ENCODE measurements around the gene HUWE1.
"Not testable (repeated sequence)": the region's sequence is repeated elsewhere in the genome, so short reads cannot be mapped to it uniquely, and the experiment has no call there.

The HUWE1 gene, protein sequence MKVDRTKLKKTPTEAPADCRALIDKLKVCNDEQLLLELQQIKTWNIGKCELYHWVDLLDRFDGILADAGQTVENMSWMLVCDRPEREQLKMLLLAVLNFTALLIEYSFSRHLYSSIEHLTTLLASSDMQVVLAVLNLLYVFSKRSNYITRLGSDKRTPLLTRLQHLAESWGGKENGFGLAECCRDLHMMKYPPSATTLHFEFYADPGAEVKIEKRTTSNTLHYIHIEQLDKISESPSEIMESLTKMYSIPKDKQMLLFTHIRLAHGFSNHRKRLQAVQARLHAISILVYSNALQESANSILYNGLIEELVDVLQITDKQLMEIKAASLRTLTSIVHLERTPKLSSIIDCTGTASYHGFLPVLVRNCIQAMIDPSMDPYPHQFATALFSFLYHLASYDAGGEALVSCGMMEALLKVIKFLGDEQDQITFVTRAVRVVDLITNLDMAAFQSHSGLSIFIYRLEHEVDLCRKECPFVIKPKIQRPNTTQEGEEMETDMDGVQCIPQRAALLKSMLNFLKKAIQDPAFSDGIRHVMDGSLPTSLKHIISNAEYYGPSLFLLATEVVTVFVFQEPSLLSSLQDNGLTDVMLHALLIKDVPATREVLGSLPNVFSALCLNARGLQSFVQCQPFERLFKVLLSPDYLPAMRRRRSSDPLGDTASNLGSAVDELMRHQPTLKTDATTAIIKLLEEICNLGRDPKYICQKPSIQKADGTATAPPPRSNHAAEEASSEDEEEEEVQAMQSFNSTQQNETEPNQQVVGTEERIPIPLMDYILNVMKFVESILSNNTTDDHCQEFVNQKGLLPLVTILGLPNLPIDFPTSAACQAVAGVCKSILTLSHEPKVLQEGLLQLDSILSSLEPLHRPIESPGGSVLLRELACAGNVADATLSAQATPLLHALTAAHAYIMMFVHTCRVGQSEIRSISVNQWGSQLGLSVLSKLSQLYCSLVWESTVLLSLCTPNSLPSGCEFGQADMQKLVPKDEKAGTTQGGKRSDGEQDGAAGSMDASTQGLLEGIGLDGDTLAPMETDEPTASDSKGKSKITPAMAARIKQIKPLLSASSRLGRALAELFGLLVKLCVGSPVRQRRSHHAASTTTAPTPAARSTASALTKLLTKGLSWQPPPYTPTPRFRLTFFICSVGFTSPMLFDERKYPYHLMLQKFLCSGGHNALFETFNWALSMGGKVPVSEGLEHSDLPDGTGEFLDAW (N-terminal part only)

DNA sequence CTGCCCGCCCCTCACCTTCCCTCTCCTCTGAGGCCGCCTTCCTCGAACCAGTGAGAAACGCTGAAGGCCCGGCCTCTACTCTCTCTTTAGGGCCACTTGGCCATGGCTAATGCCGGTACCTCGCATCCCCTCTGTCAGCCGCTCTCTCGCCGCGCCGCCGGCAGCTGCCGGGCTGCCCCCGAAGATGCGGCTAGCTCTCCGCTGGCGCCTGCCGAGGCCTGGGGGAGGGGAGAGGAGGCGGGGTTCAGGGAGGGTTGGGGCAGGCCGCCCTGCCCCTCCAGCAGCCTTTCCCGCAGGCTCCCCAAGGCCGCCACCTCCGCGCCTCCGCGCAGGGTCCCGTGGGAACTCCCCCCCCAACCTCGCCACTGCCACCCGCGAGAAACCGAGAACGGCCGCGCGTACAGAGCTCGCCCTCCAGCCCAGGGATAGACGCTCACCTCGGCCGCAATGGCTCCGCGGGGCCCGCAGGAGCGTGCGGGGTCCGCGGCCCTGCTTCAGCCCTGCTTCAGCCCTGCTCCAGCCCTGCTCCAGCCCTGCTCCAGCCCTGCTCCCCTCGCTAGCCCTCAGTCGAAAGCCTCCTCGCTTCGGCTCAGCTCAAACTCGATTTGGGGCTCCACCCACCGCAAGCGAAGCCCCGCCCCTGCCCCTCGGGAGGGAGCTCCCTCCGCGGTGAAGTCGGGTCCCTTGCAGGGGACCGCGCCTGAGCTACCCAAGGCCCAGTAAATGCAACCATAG, at the start of gene HUWE1:
Gene HUWE1, minus strand, starts transcription at position 569 of the 735 bp plus-strand sequence. CDS start 32,612 bp downstream, outside the sequence.
- peak; percentile 84 for DNase-seq

DNA sequence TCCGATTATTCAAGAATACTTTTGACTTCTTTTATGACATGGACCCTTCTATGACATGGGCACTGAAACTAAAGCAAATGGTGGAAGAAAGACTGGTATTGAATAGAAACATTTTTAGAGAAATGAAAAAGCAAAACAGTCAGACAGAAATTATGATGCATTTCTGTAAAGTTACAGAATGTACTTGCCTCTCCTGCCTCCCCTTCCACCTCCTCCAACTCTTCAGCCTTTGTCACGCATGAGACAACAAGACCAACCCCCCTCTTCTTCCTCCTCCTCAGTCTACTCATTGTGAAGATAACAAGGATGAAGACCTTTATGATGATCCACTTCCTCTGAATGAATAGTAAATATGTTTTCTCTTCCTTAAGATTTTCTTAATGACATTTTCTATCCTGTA, 46.3 kb upstream of the HUWE1 start:
- peak; percentile 87 for DNase-seq

DNA sequence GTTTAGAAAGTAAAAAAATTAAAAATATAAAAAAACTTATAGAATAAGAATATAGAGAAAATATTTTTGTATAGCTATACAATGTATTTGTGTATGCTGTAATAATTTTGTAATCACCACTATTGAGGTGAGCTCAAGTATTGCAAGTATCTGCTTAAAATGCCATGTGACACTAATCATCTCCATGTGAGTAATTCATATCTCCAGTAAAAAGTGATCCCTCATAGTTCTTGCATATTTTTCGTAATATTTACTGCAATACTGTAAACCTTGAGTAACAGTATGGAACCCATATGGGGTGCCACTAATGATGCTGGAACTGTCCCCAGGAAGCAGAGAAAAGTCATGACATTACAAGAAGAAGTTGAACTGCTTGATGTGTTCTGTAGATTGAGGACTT, 43.2 kb upstream of the HUWE1 start:
- no peak for DNase-seq

DNA sequence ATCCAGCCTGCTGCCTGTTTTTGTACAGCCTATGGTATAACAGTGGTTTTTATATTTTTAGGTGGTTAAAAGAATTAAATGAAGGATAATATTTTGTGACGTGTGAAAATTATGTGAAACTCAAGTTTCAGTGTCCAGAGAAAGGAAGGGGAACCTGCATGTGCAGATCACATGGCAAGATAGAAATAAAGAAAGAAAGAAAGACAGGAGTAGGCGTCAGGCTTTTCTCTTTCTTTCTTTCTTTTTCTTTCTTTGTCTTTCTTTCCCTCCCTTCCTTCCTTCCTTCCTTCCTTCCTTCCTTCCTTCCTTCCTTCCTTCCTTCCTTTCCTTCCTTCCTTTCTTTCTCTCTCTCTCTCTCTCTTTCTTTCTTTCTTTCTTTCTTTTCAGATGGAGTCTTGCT, 42.0 kb upstream of the HUWE1 start:
- DNase-seq: no peak

DNA sequence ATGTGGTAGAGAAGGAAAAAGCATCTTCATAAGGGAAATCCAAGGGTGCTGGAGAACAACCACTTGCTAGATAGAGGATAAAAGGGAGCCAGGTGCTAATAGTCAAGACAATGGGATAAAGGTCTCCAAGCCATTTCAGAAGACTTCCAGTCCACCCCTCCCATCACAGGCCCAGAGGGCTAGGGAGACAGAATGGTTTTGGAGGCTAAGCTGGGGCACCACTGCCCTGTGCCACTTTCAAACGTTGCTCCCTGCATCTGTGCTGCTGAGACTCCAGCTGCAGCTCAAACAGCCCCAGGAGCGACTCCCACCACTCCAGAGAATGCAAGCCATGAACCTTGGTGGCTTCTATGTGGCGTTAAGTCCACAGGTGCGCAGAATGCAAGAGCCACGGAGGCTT, 38.4 kb upstream of the HUWE1 start:
- no peak for DNase-seq

- no peak for DNase-seq
Measured at GRCh38 chrX:53723381-53723780, 36.9 kb upstream of the HUWE1 start.

DNA sequence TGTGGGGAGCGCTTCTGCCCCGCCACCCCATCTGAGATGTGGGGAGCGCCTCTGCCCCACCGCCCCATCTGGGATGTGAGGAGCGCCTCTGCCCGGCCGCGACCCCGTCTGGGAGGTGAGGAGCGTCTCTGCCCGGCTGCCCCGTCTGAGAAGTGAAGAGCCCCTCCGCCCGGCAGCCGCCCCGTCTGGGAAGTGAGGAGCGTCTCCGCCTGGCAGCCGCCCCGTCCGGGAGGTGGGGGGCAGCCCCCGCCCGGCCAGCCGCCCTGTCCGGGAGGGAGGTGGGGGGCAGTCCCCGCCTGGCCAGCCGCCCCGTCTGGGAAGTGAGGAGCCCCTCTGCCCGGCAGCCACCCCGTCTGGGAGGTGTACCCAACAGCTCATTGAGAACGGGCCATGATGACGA, 35.1 kb upstream of the HUWE1 start:
- DNase-seq: not testable (repeated sequence)

DNA sequence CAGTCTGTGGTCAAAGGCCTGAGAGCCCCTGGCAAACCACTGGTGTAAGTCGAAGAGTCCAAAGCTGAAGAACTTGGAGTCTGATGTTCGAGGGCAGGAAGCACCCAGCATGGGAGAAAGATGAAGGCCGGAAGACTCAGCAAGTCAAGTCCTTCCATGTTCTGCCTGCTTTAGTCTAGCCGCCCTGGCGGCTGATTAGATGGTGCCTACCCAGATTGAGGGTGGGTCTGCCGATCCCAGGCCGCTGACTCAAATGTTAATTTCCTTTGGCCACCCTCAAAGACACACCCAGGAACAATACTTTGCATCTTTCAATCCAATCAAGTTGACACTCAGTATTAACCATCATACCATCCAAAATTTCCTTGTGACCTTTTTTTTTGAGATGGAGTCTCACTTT, 33.1 kb upstream of the HUWE1 start:
- DNase-seq: not testable (repeated sequence)

- peak; percentile 61 for DNase-seq
Measured at GRCh38 chrX:53718073-53718472, 31.6 kb upstream of the HUWE1 start.

- DNase-seq: no peak
Measured at GRCh38 chrX:53717205-53717604, 30.7 kb upstream of the HUWE1 start.

DNA sequence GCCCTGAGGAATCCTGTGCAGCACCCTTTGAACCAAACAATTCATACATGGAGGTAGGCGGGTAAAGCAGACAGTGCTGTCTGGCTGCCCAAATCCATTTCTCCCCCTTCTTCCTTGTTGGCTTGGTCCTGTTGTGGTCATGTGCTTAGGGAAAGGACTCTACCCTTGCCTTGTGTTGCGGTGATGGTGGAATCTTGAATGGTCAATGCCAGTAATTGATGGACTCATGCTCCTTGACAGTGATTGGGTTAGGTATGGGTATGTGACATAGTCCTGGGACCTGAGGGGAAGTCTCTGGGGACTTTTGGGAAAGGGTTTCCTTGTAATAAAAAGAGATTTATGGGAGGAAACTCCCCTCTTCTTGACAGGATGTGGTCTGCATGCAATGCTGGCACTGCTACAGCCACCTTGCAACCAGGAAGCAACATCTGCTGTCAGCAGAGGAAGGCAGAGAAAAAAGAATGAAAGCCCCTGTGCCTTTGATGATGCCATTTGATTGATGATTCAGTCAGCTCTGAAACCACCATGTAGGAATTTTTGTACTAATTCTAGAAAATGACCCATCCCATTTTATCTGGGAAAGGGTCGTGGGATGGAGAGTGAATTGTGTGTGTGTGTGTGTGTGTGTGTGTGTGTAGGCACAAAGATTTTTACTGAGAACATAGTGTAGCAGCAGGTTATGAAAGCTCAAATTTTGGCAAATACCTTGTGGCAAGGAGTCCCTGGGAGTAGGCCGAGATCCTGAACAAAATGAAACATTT, 30.0 kb upstream of the HUWE1 start:
- peak; percentile 88 for DNase-seq

- no peak for DNase-seq
Measured at GRCh38 chrX:53715346-53715924, 28.9 kb upstream of the HUWE1 start.

DNA sequence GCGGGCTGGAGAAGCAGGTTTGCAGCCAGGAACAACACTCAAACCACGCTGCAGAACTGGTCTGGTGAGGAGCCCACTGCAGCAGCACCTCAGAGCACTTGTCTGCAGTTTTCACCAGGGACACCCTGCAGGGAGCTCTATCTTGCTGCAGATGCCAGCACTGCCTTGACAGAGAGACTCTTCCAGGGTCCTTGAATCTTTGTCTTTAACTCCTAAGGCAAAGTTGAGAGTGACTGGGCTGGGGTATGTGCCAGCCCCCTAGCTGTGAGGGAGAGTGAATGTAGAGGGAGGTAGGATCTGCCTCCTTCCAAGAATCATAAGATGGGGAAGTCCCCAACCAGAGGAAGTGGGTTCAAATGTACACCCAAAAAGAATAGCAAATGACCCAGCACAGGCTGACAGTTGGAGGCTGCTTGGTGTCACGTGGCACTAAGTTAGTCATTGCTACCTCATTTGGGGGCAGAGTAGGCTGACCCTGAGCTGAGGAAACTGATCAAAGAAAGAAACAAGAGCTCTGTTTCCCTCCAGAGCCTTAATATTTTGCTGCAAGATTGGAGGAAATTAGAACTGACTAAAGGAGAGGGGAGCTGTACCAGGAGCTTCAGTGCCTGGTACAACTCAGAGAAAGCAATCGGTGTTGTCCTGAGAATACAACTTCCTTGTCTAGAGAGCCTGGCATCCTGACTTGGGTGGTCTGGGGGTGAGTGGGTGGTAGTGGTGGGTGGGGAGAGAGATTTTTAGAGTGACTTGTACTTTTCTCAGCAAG, 28.2 kb upstream of the HUWE1 start:
- DNase-seq: peak; percentile 96

GRCh38 chrX:53713987-53714579, 27.6 kb upstream of the HUWE1 start:
- peak; percentile 75 for DNase-seq

- DNase-seq: no peak
Measured at GRCh38 chrX:53711436-53711835, 24.9 kb upstream of the HUWE1 start.

- no peak for DNase-seq
Measured at GRCh38 chrX:53704854-53705253, 18.3 kb upstream of the HUWE1 start.

- DNase-seq: no peak
Measured at GRCh38 chrX:53704294-53704693, 17.8 kb upstream of the HUWE1 start.

- no peak for DNase-seq
Measured at GRCh38 chrX:53695946-53696549, 9.5 kb upstream of the HUWE1 start.

GRCh38 chrX:53694642-53695041, 8.1 kb upstream of the HUWE1 start:
- DNase-seq: no peak

DNA sequence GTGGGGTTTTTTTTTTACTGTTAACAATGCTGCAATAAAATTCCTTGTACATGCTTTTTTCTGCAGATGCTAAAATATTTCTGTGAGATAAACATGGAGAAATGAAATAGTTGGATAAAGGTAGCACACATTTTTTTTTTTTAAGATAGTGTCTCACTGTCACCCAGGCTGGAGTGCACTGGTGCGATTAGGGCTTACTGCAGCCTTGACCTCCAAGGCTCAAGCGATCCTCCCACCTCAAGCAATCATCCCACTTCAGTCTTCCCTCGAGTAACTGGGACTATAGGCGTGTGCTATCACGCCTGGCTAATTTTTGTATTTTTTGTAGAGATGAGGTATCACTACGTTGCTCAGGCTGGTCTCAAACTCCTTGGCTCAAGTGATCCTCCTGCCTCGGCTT, 1.8 kb upstream of the HUWE1 start:
- DNase-seq: no peak

Measured in activated CD4-positive, alpha-beta T cell treated with anti-CD3 and anti-CD28 coated beads, Interleukin-2, amount 50 U/mL, for 16 hours (primary cell).